Measurements from ENCODE around the gene FDX1.
A peak's percentile ranks its signal among the peaks of the same experiment; 100 is the strongest.

FDX1 gene

DNA sequence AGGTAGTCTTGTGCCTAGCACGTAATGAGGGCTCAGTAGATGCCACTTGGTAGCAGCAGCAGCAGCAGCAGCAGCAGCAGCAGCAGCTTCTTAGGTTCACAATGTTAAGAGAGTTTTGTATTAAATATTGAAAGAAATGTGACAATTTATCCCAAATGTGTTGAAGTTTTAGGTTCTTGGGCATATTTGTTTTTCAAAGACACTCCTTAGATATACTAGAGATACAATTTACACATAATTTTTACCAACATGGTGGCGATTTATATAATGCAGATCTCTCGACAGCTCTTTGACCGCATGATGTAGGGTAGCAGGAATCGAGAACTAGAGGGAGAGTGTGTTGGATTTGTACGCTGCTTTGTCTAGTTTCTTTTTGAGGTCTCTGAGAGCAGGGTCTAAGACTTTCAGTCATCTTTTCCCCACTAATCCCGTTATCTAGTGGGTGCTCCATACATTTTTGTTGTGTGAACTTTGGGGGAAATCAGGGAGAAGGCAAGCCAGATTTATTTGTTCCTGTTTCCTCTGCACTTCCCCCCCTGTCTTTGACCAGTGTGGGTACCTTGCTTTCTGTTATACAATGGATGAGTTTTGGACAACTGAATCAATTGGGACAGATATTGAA is 1.4 kb downstream of the FDX1 start:
- DNase-seq (ENCODE audit: low read depth, low spot score): no peak

- no peak for DNase-seq (ENCODE audit: low read depth, low spot score)
These were observed 1.9 kb downstream of the FDX1 start for GRCh38 chr11:110431674-110432073.

GRCh38 chr11:110432713-110433392 is 3.1 kb downstream of the FDX1 start:
- peak; percentile 2 for DNase-seq (ENCODE audit: low read depth, low spot score)

GRCh38 chr11:110433393-110434333 is 3.9 kb downstream of the FDX1 start:
- DNase-seq (ENCODE audit: low read depth, low spot score): peak; percentile 13

GRCh38 chr11:110434952-110435779 is 5.4 kb downstream of the FDX1 start:
- DNase-seq (ENCODE audit: low read depth, low spot score): no peak

DNA sequence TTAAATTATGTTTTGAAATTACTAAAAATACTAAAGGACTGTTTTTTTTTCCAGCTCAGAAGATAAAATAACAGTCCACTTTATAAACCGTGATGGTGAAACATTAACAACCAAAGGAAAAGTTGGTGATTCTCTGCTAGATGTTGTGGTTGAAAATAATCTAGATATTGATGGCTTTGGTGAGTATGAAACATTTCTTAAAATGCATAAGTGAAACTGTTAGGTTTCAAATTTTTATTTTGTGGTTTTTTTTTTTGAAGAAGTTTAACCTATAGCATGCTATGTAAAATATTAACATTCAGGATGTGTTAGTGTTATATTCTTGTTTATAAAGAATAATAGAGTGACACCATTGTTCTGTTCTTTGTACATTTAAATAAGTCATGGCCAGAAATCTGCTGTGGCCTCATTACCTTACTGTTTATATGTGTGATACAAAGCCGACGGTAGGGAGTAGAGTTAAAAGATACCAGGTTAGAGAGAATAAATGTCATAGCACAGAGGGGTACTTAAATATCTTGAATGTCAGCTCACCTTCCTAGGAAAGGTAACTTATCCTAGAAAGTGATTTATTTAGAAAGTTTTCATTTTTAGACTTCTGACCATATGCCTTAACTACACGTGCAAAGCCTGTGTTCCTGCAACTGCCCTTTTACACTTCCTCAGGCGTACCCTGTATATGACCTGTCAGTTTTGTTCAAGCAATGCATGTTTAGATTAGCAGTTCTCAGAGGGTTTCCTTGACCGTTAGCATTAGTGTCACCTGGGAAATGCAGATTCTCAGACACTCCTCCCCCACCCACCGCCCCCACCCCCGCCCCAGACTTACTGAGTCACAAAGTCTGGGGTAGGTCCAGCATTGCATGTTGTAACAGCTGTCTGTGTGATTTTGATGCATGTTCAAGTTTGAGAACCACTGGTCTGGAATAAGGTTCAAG is 6.3 kb downstream of the FDX1 start:
- DNase-seq (ENCODE audit: low read depth, low spot score): no peak

DNA sequence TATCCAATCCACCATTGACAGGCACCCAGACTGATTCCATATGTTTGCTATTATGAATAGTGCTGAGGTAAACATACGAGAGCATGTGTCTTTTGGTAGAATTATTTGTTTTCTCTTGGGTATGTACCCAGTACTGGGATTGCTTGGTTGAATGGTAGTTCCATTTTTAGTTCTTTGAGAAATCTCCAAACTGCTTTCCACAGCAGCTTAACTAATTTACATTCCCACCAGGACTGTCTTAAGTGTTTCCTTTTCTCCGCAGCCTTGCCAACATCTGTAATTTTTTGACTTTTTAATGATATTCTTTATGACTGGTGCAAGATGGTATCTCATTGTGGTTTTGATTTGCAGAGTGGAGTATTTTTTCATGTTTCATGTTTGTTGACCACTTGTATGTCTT is 8.3 kb downstream of the FDX1 start:
- no peak for DNase-seq (ENCODE audit: low read depth, low spot score)

DNA sequence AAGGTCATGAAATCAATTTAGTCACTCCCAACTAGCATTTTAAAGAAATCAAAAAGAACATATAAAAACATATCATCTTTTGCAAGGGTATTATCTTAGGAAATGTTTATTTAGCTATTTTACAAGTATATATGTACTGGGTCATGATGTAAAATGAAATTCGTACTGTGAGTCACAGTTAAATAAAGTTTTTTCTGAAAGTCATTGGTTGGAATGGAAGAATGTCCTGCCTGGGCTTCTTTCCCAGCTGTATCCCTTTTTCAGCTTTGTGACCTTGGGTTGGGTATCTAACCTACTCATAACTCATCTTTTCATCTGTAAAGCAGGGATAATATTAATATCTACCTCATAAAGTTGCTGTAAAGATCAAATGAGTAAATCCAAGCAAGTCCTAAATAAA is 15.7 kb downstream of the FDX1 start:
- DNase-seq (ENCODE audit: low read depth, low spot score): no peak

GRCh38 chr11:110446061-110446460 is 16.3 kb downstream of the FDX1 start:
- DNase-seq (ENCODE audit: low read depth, low spot score): no peak

DNA sequence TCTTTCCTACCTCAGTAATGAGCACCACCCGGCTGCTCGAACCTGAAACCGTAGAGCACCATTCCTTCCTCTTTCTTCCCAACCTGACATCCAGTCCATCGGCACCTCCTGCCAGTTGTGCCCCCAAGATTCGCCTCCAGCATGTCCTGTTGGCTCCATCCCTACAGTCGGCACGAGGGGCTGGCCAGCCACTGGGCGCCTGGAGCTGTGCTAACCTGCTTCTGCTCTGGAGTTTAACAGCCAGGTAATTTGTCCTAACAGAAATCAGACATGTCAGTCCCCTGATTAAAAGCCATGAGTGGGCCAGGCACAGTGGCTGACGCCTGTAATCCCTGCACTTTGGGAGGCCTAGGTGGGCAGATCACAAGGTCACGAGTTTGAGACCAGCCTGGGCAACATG is 16.8 kb downstream of the FDX1 start:
- DNase-seq (ENCODE audit: low read depth, low spot score): no peak

GRCh38 chr11:110447343-110447742 is 17.6 kb downstream of the FDX1 start:
- no peak for DNase-seq (ENCODE audit: low read depth, low spot score)

- no peak for DNase-seq (ENCODE audit: low read depth, low spot score)
These were observed 18.4 kb downstream of the FDX1 start for GRCh38 chr11:110447897-110448745.

- DNase-seq (ENCODE audit: low read depth, low spot score): no peak
These were observed 20.5 kb downstream of the FDX1 start for GRCh38 chr11:110450246-110450645.

DNA sequence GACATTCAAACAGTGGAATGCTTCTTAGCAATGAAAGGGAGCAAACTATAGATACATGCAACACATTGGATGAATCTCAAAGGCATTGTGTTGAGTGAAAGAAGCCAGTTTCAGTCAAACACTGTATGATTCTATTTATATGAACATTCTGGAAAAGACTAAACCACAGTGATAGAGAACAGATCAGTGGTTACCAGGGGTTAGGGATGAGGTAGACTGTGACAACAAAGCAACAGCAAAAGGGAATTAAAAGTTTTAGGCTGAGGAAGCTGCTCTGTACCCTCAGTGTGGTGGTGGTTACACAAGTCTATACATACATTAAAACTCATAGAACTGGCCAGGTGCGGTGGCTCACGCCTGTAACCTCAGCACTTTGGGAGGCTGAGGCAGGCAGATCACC is 23.0 kb downstream of the FDX1 start:
- no peak for DNase-seq (ENCODE audit: low read depth, low spot score)

- DNase-seq (ENCODE audit: low read depth, low spot score): no peak
These were observed 24.1 kb downstream of the FDX1 start for GRCh38 chr11:110453684-110454354.

- no peak for DNase-seq (ENCODE audit: low read depth, low spot score)
These were observed 24.9 kb downstream of the FDX1 start for GRCh38 chr11:110454609-110455008.

DNA sequence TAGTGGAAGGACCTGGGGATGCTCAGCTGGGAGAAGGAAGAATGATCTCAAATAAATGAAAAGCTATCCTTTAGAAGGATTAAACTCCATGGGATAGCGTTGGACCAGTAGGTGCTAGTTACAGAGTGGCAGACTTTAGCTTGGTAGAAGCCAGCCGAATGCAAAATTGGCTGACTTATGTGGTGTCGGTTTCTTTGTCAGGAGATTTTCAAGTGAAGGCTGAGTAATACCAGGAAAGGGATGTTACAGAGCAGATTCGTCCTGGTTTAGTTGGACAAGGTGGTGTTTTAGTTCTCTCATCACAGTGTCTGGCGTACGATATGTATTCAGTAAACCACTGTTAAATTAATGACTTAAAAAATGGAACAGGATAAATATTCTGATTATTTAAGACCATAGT is 26.0 kb downstream of the FDX1 start:
- no peak for DNase-seq (ENCODE audit: low read depth, low spot score)

GRCh38 chr11:110463153-110463552 is 33.4 kb downstream of the FDX1 start:
- DNase-seq (ENCODE audit: low read depth, low spot score): peak; percentile 60

DNA sequence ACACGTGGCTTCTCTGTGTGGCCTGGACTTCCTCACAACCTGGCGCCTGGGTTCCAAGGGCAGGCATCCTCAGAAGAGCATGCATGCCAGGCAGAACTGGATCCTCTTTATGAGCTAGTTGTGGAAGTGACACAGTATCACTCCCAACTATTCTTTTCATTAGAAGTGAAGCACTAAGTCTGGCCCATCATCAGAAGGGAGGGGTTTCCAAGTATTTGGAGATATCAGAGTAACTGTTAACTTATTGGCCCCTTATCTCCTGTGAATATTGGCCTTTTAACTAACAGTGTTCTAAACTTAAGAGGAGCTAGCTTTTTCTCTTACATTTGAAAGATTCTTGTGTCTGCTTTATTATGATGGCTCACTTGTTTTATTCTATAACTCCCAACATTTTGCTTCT is 35.5 kb downstream of the FDX1 start:
- DNase-seq (ENCODE audit: low read depth, low spot score): no peak

Data from ELF-1 (cell line).